HuH-7.5 (cell line): ENCODE results near the gene KCNN4.
"Not testable (repeated sequence)": the region's sequence is repeated elsewhere in the genome, so short reads cannot be mapped to it uniquely, and the experiment has no call there.

ENCODE experiments used
- DNase-seq: peaks from one replicate; pipeline ENCODE4 v3.0.0; 2011; ENCODE audit warnings: low spot score

KCNN4 gene

GRCh38 chr19:43780706-43781525 lies at the start of gene KCNN4:
Gene KCNN4, minus strand, starts transcription at chr19:43780973. Its CDS starts 112 bp downstream, at chr19:43780861.
- DNase-seq: no peak

GRCh38 chr19:43826787-43827754 lies 46.3 kb upstream of the KCNN4 start, which contains the start of gene ZNF283:
Gene ZNF283, plus strand, starts transcription at chr19:43827321. Its CDS starts 6,184 bp downstream, at chr19:43833505.
- DNase-seq: peak; percentile 73

GRCh38 chr19:43824572-43824971 lies 43.8 kb upstream of the KCNN4 start:
- not testable (repeated sequence) for DNase-seq

- not testable (repeated sequence) for DNase-seq
Observed at GRCh38 chr19:43823856-43824255, 43.1 kb upstream of the KCNN4 start.

GRCh38 chr19:43820884-43821215 lies 40.1 kb upstream of the KCNN4 start:
- no peak for DNase-seq

- DNase-seq: no peak
Observed at GRCh38 chr19:43820098-43820883, 39.5 kb upstream of the KCNN4 start.

GRCh38 chr19:43818500-43818899 lies 37.7 kb upstream of the KCNN4 start:
- DNase-seq: no peak

GRCh38 chr19:43817454-43817853 lies 36.7 kb upstream of the KCNN4 start:
- DNase-seq: not testable (repeated sequence)

- DNase-seq: no peak
Observed at GRCh38 chr19:43814663-43815352, 34.0 kb upstream of the KCNN4 start.

GRCh38 chr19:43812688-43813087 lies 31.9 kb upstream of the KCNN4 start:
- no peak for DNase-seq

GRCh38 chr19:43812259-43812658 lies 31.5 kb upstream of the KCNN4 start:
- no peak for DNase-seq

GRCh38 chr19:43811837-43812236 lies 31.1 kb upstream of the KCNN4 start:
- no peak for DNase-seq

GRCh38 chr19:43809762-43810696 lies 29.3 kb upstream of the KCNN4 start:
- DNase-seq: peak; percentile 19

GRCh38 chr19:43807651-43808050 lies 26.9 kb upstream of the KCNN4 start:
- DNase-seq: no peak

- DNase-seq: no peak
Observed at GRCh38 chr19:43806848-43807247, 26.1 kb upstream of the KCNN4 start.

GRCh38 chr19:43806401-43806800 lies 25.6 kb upstream of the KCNN4 start:
- DNase-seq: not testable (repeated sequence)

GRCh38 chr19:43804432-43804831 lies 23.7 kb upstream of the KCNN4 start:
- no peak for DNase-seq

- no peak for DNase-seq
Observed at GRCh38 chr19:43802216-43802951, 21.6 kb upstream of the KCNN4 start, which contains the start of gene LYPD5. Gene LYPD5, minus strand, starts transcription at chr19:43802447. Its CDS starts 67 bp downstream, at chr19:43802380.

GRCh38 chr19:43799502-43800142 lies 18.8 kb upstream of the KCNN4 start:
- no peak for DNase-seq
